Endothelial cell of umbilical vein (primary cell): ENCODE data around the gene SERPINB10. TPM values are rescaled to one million over a fixed set of nuclear protein-coding genes. Genes with fewer than 3 reads are reported as not detected.

Source experiments
- Bru-seq: library from RNA; stranded (reverse); fragments of 400-500 nt; gene quantifications from one replicate; lab custom pipeline; 2021; lab: Mats Ljungman, UMichigan
- BruChase-seq, 2 experiments: library from RNA; stranded (reverse); fragments of 400-500 nt; gene quantifications; one replicate each; lab custom pipeline; 2021; lab: Mats Ljungman, UMichigan
- BruUV-seq: library from RNA; stranded (reverse); fragments of 400-500 nt; replicated peaks from 2 replicates; lab custom pipeline; 2021; lab: Mats Ljungman, UMichigan
- CTCF ChIA-PET: fragments of 300-600, 350-600 bp; sonication (Branson Sonifier 250); formaldehyde crosslinking; loops from one replicate; lab custom pipeline; 2021; ENCODE audit warnings: antibody characterized with exemption, inconsistent platforms; lab: Charles Lee
- POLR2A ChIA-PET: fragments of 300-600, 350-600 bp; sonication (Branson Sonifier 250); formaldehyde crosslinking; loops from one replicate; lab custom pipeline; 2021; ENCODE audit warnings: antibody characterized with exemption, inconsistent platforms; lab: Charles Lee
- DNase-seq: peaks from one replicate; pipeline ENCODE4 v3.0.0-alpha.2; 2011; ENCODE audit warnings: low read depth, low spot score
- FAIRE-seq: peaks from 2 replicates; lab custom pipeline; 2011; peaks lifted over from hg19 to GRCh38; lab: Jason Lieb, UNC
- H2AFZ ChIP-seq: 2 replicates; pipeline ENCODE4 v1.6.0; 2012; ENCODE audit warnings: low read depth, low read length, control low read depth, inconsistent platforms
- H3K27ac ChIP-seq: 2 replicates; pipeline ENCODE4 v1.5.1; 2011; ENCODE audit warnings: low read depth, mild to moderate bottlenecking, control low read depth, low read length, moderate library complexity; ENCODE audit not compliant: insufficient read depth
- H3K27me3 ChIP-seq, 2 experiments: 2 replicates each; pipeline versions ENCODE4 v1.6.0 to v1.6.1; 2011; ENCODE audit warnings: low read length in 2 of 2, mixed read lengths in 1 of 2; ENCODE audit not compliant: control insufficient read depth in 2 of 2, insufficient read depth in 2 of 2
- H3K36me3 ChIP-seq, 2 experiments: 2 replicates in 1 of 2; 3 replicates in 1 of 2; pipeline ENCODE4 v1.5.1; 2011; ENCODE audit warnings: low read length in 2 of 2, mild to moderate bottlenecking in 1 of 2, moderate library complexity in 1 of 2; ENCODE audit not compliant: control insufficient read depth in 2 of 2, insufficient read depth in 2 of 2; ENCODE audit errors: extremely low read depth in 1 of 2
- H3K4me1 ChIP-seq: 3 replicates; pipeline ENCODE4 v1.5.1; 2011; ENCODE audit warnings: mild to moderate bottlenecking, low read length; ENCODE audit not compliant: control insufficient read depth, insufficient read depth; ENCODE audit errors: extremely low read depth
- H3K4me2 ChIP-seq: 2 replicates; pipeline ENCODE4 v1.6.1; 2011; ENCODE audit warnings: low read length, control low read depth, mixed read lengths; ENCODE audit not compliant: insufficient read depth
- H3K4me3 ChIP-seq, 3 experiments: fragments of 200-600 bp in 1 of 3; sonication (generic), shearing (Covaris generic) in 1 of 3; replicated peaks in 1 of 3; 2 replicates each; pipeline ENCODE4 v1.5.1; 2011 to 2016; ENCODE audit warnings: control low read depth in 3 of 3, low read length in 3 of 3, mild to moderate bottlenecking in 2 of 3, inconsistent platforms in 1 of 3, low read depth in 1 of 3, moderate library complexity in 1 of 3; ENCODE audit not compliant: insufficient read depth in 1 of 3
- H3K79me2 ChIP-seq: 2 replicates; pipeline ENCODE4 v1.6.0; 2012; ENCODE audit warnings: low read length, inconsistent platforms; ENCODE audit not compliant: control insufficient read depth, insufficient read depth
- H3K9ac ChIP-seq: replicated peaks from 2 replicates; pipeline ENCODE3; 2011; ENCODE audit warnings: low read length, control low read depth; ENCODE audit not compliant: insufficient read depth; ENCODE audit errors: extremely low read depth
- H3K9me1 ChIP-seq: replicated peaks from 3 replicates; pipeline ENCODE4 v1.6.0; 2011; ENCODE audit warnings: mild to moderate bottlenecking, low read length; ENCODE audit not compliant: control insufficient read depth, insufficient read depth; ENCODE audit errors: extremely low read depth
- H3K9me3 ChIP-seq: replicated peaks from 2 replicates; pipeline ENCODE4 v1.5.1; 2012; ENCODE audit warnings: low read length, inconsistent platforms; ENCODE audit not compliant: control insufficient read depth, insufficient read depth
- H4K20me1 ChIP-seq: replicated peaks from 2 replicates; pipeline ENCODE3; 2011; ENCODE audit warnings: mild to moderate bottlenecking, low read length; ENCODE audit not compliant: control insufficient read depth, insufficient read depth; ENCODE audit errors: extremely low read depth
- EZH2 ChIP-seq: IDR thresholded peaks from 2 replicates; pipeline ENCODE4 v1.6.1; 2012; ENCODE audit warnings: borderline replicate concordance, low read depth, mild to moderate bottlenecking, moderate library complexity, low read length, inconsistent platforms; ENCODE audit not compliant: severe bottlenecking
- FOS ChIP-seq: IDR thresholded peaks from 2 replicates; pipeline ENCODE4 v1.6.1; 2011; ENCODE audit warnings: mild to moderate bottlenecking, low read length, moderate library complexity, borderline replicate concordance; ENCODE audit not compliant: insufficient read depth
- GATA2 ChIP-seq: IDR thresholded peaks from 2 replicates; pipeline ENCODE4 v1.7.0; 2011; ENCODE audit warnings: low read depth, mild to moderate bottlenecking, moderate library complexity, mixed read lengths, low read length; ENCODE audit not compliant: insufficient read length, insufficient read depth
- JUN ChIP-seq: IDR thresholded peaks from 2 replicates; pipeline ENCODE4 v1.6.1; 2011; ENCODE audit warnings: borderline replicate concordance, low read depth; ENCODE audit not compliant: insufficient read length, insufficient read depth
- MYC ChIP-seq: IDR thresholded peaks from one replicate; pipeline ENCODE4 v1.6.1; 2011; ENCODE audit warnings: mild to moderate bottlenecking, low read depth, low read length
- POLR2A ChIP-seq: IDR thresholded peaks from 2 replicates; pipeline ENCODE4 v1.6.1; 2012; ENCODE audit warnings: low read depth, mild to moderate bottlenecking, control low read depth, low read length
- POLR2AphosphoS5 ChIP-seq: IDR thresholded peaks from 2 replicates; pipeline ENCODE4 v1.6.1; 2012; ENCODE audit warnings: low read depth, mild to moderate bottlenecking, control low read depth, low read length, moderate library complexity; ENCODE audit not compliant: insufficient read depth
- dilution Hi-C: fragments of 300-500 bp; cut with MboI; formaldehyde crosslinking; loops from one replicate; pipeline ENCODE4 v1.15.0; 2019; ENCODE audit warnings: low sequenced_read_pairs; ENCODE audit not compliant: extremely low pct_ligation_motif_present
- intact Hi-C: fragments of 100-400 bp; cut with micrococcal nuclease; formaldehyde crosslinking; loops from one replicate; pipeline ENCODE4 v1.10.0; 2022
- long read RNA-seq: library from polyadenylated mRNA; stranded (forward); transcript quantifications from one replicate; pipeline ENCODE4 v2.0.0, GENCODE V29; 2021
- polyA minus RNA-seq, 3 experiments: library from RNA; depleted of rRNA, polyadenylated mRNA; stranded (reverse); fragments of >200 nt; gene quantifications; 1 replicate in 1 of 3; 2 replicates in 2 of 3; pipeline ENCODE4 v1.2.3, GENCODE V29; 2011
- polyA plus RNA-seq, 4 experiments: library from polyadenylated mRNA; depleted of rRNA in 3 of 4; stranded (reverse) in 3 of 4; unstranded in 1 of 4; fragments of >200 nt; gene quantifications; 2 replicates each; pipeline versions ENCODE4 v1.2.1 to v1.2.3, GENCODE V29; 2011 to 2012; ENCODE audit warnings: missing spikeins in 1 of 4
- total RNA-seq: library from RNA; stranded (reverse); gene quantifications from 2 replicates; pipeline ENCODE4 v1.2.3, GENCODE V29; 2021
- TF ChIP-seq, protein P1 (sequence below): IDR thresholded peaks from 2 replicates; pipeline ENCODE4 v1.6.1; 2011; ENCODE audit not compliant: insufficient read depth, insufficient read length
- TF ChIP-seq, protein P2 (sequence below), 2 donors: IDR thresholded peaks; 1 replicate in 1 of 2; 2 replicates in 1 of 2; pipeline ENCODE4 v1.5.1; 2011; ENCODE audit warnings: low read length in 2 of 2, mild to moderate bottlenecking in 2 of 2, moderate library complexity in 2 of 2, control low read depth in 1 of 2, inconsistent platforms in 1 of 2, low read depth in 1 of 2; ENCODE audit not compliant: insufficient read depth in 1 of 2; ENCODE audit errors: extremely low read depth in 1 of 2

Gene SERPINB10, protein sequence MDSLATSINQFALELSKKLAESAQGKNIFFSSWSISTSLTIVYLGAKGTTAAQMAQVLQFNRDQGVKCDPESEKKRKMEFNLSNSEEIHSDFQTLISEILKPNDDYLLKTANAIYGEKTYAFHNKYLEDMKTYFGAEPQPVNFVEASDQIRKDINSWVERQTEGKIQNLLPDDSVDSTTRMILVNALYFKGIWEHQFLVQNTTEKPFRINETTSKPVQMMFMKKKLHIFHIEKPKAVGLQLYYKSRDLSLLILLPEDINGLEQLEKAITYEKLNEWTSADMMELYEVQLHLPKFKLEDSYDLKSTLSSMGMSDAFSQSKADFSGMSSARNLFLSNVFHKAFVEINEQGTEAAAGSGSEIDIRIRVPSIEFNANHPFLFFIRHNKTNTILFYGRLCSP
- not detected in 2 replicates for total RNA-seq
- not detected in 2 replicates for polyA plus RNA-seq
- not detected in 2 replicates for polyA plus RNA-seq (2011; cell fraction: cytosol; rRNA removed)
- not detected in 2 replicates for polyA plus RNA-seq (2011; cell fraction: nucleus; rRNA removed)
- polyA plus RNA-seq (2012), result not detected in 2 replicates
- not detected in 2 replicates for polyA minus RNA-seq
- polyA minus RNA-seq (2011; cell fraction: cytosol; rRNA and poly(A)+ RNA removed), result not detected
- polyA minus RNA-seq (2011; cell fraction: nucleus; rRNA and poly(A)+ RNA removed), result not detected in 2 replicates
- Bru-seq, nascent RNA, result not detected
- BruChase-seq, experiment 1, labeled RNA remaining after a 6-hour chase, result not detected
- BruChase-seq, experiment 2, labeled RNA remaining after a 2-hour chase, result not detected
- long read RNA-seq, result 0 reads

DNA sequence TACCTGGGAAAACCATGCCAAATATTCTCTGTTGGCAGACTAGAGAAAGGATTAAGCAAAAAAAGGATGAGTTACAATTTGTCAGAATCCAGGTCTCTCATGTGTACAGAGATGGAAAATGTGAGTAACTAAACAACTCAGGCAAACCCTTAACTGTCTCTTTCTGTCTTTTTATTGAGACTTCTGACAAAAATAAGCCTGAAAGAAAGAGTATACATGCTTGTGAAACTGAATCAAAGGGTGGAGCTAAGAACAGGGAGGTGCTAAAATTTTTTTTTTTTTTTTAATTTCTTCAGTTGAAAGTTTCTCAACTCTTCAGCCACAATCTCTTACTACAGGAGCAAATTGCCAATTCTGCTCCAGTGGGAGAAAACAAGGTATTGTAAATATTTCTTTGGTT, at the start of gene SERPINB10:
Gene SERPINB10 (plus strand): TSS at position 295 of the 400 bp plus-strand sequence. CDS start 7,553 bp downstream, outside the sequence.
- no peak within 1 kb of the TSS for H3K4me3 ChIP-seq
- H3K27ac ChIP-seq, result no peak within 1 kb of the TSS
- H3K9ac ChIP-seq, result no peak within 1 kb of the TSS
- H3K9me1 ChIP-seq, result no peaks in the 10 kb centered on the region
- no peak within 1 kb of the TSS for H3K4me2 ChIP-seq
- dilution Hi-C loops (no loop called here), intact Hi-C loops (no loop called here)
- H4K20me1 ChIP-seq, result no peaks in the 10 kb centered on the region
- FAIRE-seq (no peak), DNase-seq (no peak)
- no peak within 1 kb of the TSS for H2AFZ ChIP-seq
- ChIA-PET CTCF (no interaction called here), POLR2A (no interaction called here)
- TF ChIP-seq MYC (no peak), EZH2 (no peak), FOS (no peak), GATA2 (no peak), POLR2A (no peak), JUN (no peak), POLR2AphosphoS5 (no peak)
- TF ChIP-seq, protein P1, sequence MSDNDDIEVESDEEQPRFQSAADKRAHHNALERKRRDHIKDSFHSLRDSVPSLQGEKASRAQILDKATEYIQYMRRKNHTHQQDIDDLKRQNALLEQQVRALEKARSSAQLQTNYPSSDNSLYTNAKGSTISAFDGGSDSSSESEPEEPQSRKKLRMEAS, result no peak
- TF ChIP-seq, protein P2, sequence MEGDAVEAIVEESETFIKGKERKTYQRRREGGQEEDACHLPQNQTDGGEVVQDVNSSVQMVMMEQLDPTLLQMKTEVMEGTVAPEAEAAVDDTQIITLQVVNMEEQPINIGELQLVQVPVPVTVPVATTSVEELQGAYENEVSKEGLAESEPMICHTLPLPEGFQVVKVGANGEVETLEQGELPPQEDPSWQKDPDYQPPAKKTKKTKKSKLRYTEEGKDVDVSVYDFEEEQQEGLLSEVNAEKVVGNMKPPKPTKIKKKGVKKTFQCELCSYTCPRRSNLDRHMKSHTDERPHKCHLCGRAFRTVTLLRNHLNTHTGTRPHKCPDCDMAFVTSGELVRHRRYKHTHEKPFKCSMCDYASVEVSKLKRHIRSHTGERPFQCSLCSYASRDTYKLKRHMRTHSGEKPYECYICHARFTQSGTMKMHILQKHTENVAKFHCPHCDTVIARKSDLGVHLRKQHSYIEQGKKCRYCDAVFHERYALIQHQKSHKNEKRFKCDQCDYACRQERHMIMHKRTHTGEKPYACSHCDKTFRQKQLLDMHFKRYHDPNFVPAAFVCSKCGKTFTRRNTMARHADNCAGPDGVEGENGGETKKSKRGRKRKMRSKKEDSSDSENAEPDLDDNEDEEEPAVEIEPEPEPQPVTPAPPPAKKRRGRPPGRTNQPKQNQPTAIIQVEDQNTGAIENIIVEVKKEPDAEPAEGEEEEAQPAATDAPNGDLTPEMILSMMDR (IDR thresholded peaks at IDR 0.05; ENCODE audit: extremely low read depth in 1 of 2, insufficient read depth in 1 of 2, low read depth in 1 of 2, low read length in 2 of 2), result no peak
- no peaks in the 10 kb centered on the region for H3K79me2 ChIP-seq
- no peaks in the 10 kb centered on the region for H3K36me3 ChIP-seq
- no peaks in the 10 kb centered on the region for H3K4me1 ChIP-seq
- BruUV-seq, result no TSS peak
- H3K27me3 ChIP-seq, result peaks cover 0 to 5% of the 10 kb centered on the region in 2 experiments
- no peaks in the 10 kb centered on the region for H3K9me3 ChIP-seq
